HCT116 (cell line): ENCODE data around the gene TAF11L10. TPM values are rescaled to one million over a fixed set of nuclear protein-coding genes. Genes with fewer than 3 reads are reported as not detected.
A peak's percentile ranks its signal among the peaks of the same experiment; 100 is the strongest.

Experiments used
- ATAC-seq: fragments of 200-7000 bp; cut with Tn5 transposase; 2 replicates; pipeline ENCODE4 v1.9.1; 2020; ENCODE audit warnings: mild to moderate bottlenecking, moderate library complexity
- BruUV-seq: library from RNA; stranded (reverse); fragments of 400-500 nt; replicated peaks from 2 replicates; lab custom pipeline; 2021; lab: Mats Ljungman, UMichigan
- CTCF ChIA-PET: fragments of 300-600 bp; sonication (Branson Sonifier 250); formaldehyde crosslinking; loops from one replicate; lab custom pipeline; 2021; ENCODE audit warnings: antibody characterized with exemption; lab: Charles Lee
- POLR2A ChIA-PET: fragments of 300-600, 350-600 bp; sonication (Branson Sonifier 250); formaldehyde crosslinking; loops from one replicate; lab custom pipeline; 2021; ENCODE audit warnings: antibody characterized with exemption; lab: Charles Lee
- RAD21 ChIA-PET, 2 experiments: fragments of 300-600 bp; sonication (Branson Sonifier 250); formaldehyde crosslinking; loops; one replicate each; lab custom pipeline; 2023; ENCODE audit warnings: low total read pairs in 2 of 2; ENCODE audit not compliant: uncharacterized antibody in 2 of 2, unreplicated experiment in 2 of 2, low non-redundant PET in 1 of 2; lab: Charles Lee
- DNase-seq: peaks from one replicate; pipeline ENCODE4 v3.0.0-alpha.2; 2010; ENCODE audit warnings: low read depth, low spot score
- H2AFZ ChIP-seq: fragments of 200-600 bp; shearing (Covaris generic), sonication (generic); 2 replicates; pipeline ENCODE4 v1.6.1; 2017; ENCODE audit warnings: low read depth, mixed run types, mixed read lengths, antibody characterized with exemption, low read length; ENCODE audit not compliant: poor library complexity, severe bottlenecking
- H3K27ac ChIP-seq: 2 replicates; pipeline ENCODE4 v1.5.1; 2012; ENCODE audit warnings: low read depth, low read length
- H3K27me3 ChIP-seq: fragments of 200-600 bp; sonication (generic); 2 replicates; pipeline ENCODE4 v1.6.1; 2016; ENCODE audit warnings: mixed run types, low read length, mixed read lengths; ENCODE audit not compliant: insufficient read depth
- H3K36me3 ChIP-seq, 2 experiments: fragments of 200-500 bp in 1 of 2; fragments of 200-600 bp in 1 of 2; sonication (Bioruptor generic) in 1 of 2; sonication (generic) in 1 of 2; 2 replicates each; pipeline versions ENCODE4 v1.5.1 to v1.6.1; 2014 to 2016; ENCODE audit warnings: low read length in 2 of 2, inconsistent platforms in 1 of 2, mixed read lengths in 1 of 2, mixed run types in 1 of 2; ENCODE audit not compliant: insufficient read depth in 2 of 2, control insufficient read depth in 1 of 2
- H3K4me1 ChIP-seq, 2 experiments: fragments of 200-600 bp in 1 of 2; sonication (generic) in 1 of 2; 2 replicates each; pipeline versions ENCODE4 v1.5.1 to v1.6.1; 2012 to 2017; ENCODE audit warnings: low read length in 2 of 2, inconsistent platforms in 1 of 2, mild to moderate bottlenecking in 1 of 2, mixed read lengths in 1 of 2, mixed run types in 1 of 2, moderate library complexity in 1 of 2; ENCODE audit not compliant: insufficient read depth in 2 of 2, control insufficient read depth in 1 of 2
- H3K4me2 ChIP-seq: fragments of 200-600 bp; sonication (generic); 2 replicates; pipeline ENCODE4 v1.6.1; 2017; ENCODE audit warnings: mixed run types, low read length, mixed read lengths
- H3K4me3 ChIP-seq, 2 experiments: fragments of 200-600 bp in 1 of 2; sonication (generic) in 1 of 2; replicated peaks in 1 of 2; 2 replicates each; pipeline ENCODE4 v1.5.1; 2011 to 2016; ENCODE audit warnings: low read length in 2 of 2, control low read depth in 1 of 2, low read depth in 1 of 2, mild to moderate bottlenecking in 1 of 2, mixed read lengths in 1 of 2, mixed run types in 1 of 2
- H3K79me2 ChIP-seq: fragments of 200-600 bp; sonication (generic); 2 replicates; pipeline ENCODE4 v1.6.1; 2017; ENCODE audit warnings: mild to moderate bottlenecking, mixed run types, low read length, moderate library complexity, mixed read lengths; ENCODE audit not compliant: insufficient read depth
- H3K9ac ChIP-seq: fragments of 200-600 bp; sonication (generic); 2 replicates; pipeline ENCODE4 v1.6.1; 2016; ENCODE audit warnings: low read length, mixed read lengths
- H3K9me2 ChIP-seq: fragments of 200-600 bp; sonication (generic), shearing (Covaris generic); 2 replicates; pipeline ENCODE4 v1.6.1; 2017; ENCODE audit warnings: mixed run types, mild to moderate bottlenecking, moderate library complexity; ENCODE audit not compliant: insufficient read depth
- H3K9me3 ChIP-seq, 2 experiments: fragments of 200-500 bp in 1 of 2; fragments of 200-600 bp in 1 of 2; sonication (Bioruptor generic) in 1 of 2; sonication (generic) in 1 of 2; 2 replicates each; pipeline ENCODE4 v1.6.1; 2014 to 2017; ENCODE audit warnings: low read length in 2 of 2, mixed read lengths in 2 of 2, inconsistent platforms in 1 of 2, low read depth in 1 of 2, mild to moderate bottlenecking in 1 of 2, mixed run types in 1 of 2, moderate library complexity in 1 of 2; ENCODE audit not compliant: control insufficient read depth in 1 of 2, insufficient read depth in 1 of 2
- H4K20me1 ChIP-seq: fragments of 200-600 bp; sonication (generic), shearing (Covaris generic); 2 replicates; pipeline ENCODE4 v1.6.1; 2017; ENCODE audit warnings: mixed run types, mild to moderate bottlenecking, moderate library complexity; ENCODE audit not compliant: insufficient read depth
- ATF3 ChIP-seq: IDR thresholded peaks from 2 replicates; pipeline ENCODE4 v1.6.1; 2012
- CBX3 ChIP-seq: IDR thresholded peaks from 2 replicates; pipeline ENCODE4 v1.6.1; 2012; ENCODE audit warnings: low read depth
- CTCF ChIP-seq, 3 experiments: fragments of 200-600 bp in 1 of 3; sonication (generic) in 1 of 3; IDR thresholded peaks in 2 of 3; conservative IDR thresholded peaks in 1 of 3; 2 replicates each; pipeline ENCODE4 v1.5.1; 2012 to 2017; ENCODE audit warnings: low read depth in 2 of 3, low read length in 2 of 3, antibody characterized with exemption in 1 of 3, borderline replicate concordance in 1 of 3, control low read depth in 1 of 3, mild to moderate bottlenecking in 1 of 3, mixed read lengths in 1 of 3, mixed run types in 1 of 3, moderate library complexity in 1 of 3; ENCODE audit not compliant: insufficient read depth in 1 of 3
- EGR1 ChIP-seq: IDR thresholded peaks from 2 replicates; pipeline ENCODE4 v1.6.1; 2012; ENCODE audit warnings: low read depth
- JUND ChIP-seq: IDR thresholded peaks from 2 replicates; pipeline ENCODE4 v1.6.1; 2012
- POLR2AphosphoS5 ChIP-seq: IDR thresholded peaks from 2 replicates; pipeline ENCODE4 v1.6.1; 2011; ENCODE audit warnings: mild to moderate bottlenecking, low read depth, low read length, moderate library complexity
- YY1 ChIP-seq: IDR thresholded peaks from 2 replicates; pipeline ENCODE4 v1.6.1; 2011; ENCODE audit warnings: low read length, low read depth, moderate library complexity, mild to moderate bottlenecking; ENCODE audit not compliant: insufficient replicate concordance; ENCODE audit errors: extremely low read depth
- ZFX ChIP-seq: fragments of 450-650 bp; IDR thresholded peaks from 2 replicates; pipeline ENCODE4 v1.6.1; 2017
- ZNF274 ChIP-seq: fragments of 200-500 bp; sonication (Bioruptor generic); IDR thresholded peaks from 2 replicates; pipeline ENCODE4 v1.6.1; 2014; ENCODE audit warnings: mild to moderate bottlenecking, low read depth, low read length, inconsistent platforms
- intact Hi-C: fragments of 100-400 bp; cut with micrococcal nuclease; formaldehyde crosslinking; loops from 2 replicates; pipeline ENCODE4 v1.10.0; 2022
- total RNA-seq: library from RNA; stranded (reverse); gene quantifications from one replicate; pipeline ENCODE4 v1.2.1, GENCODE V29; 2021; ENCODE audit not compliant: unreplicated experiment

TAF11L10 gene
- total RNA-seq, 1 experiment from 2014 or later = not detected

GRCh38 chr5:17620627-17621026, 23.0 kb upstream of the TAF11L10 start:
- no peak for ATAC-seq
- Histone ChIP-seq H3K27ac (no peak overlapping the region), H4K20me1 (no peaks in the 10 kb centered on the region), H3K36me3 (no peaks in the 10 kb centered on the region), H3K4me2 (no peak overlapping the region), H3K4me3 (no peak overlapping the region), H3K9ac (no peak overlapping the region), H3K79me2 (no peaks in the 10 kb centered on the region), H2AFZ (no peak overlapping the region), H3K9me3 (no peaks in the 10 kb centered on the region; a peak in 1 of 4 replicates), H3K4me1 (no peaks in the 10 kb centered on the region), H3K27me3 (no peaks in the 10 kb centered on the region), H3K9me2 (no peaks in the 10 kb centered on the region)
- DNase-seq = no peak
- CTCF ChIA-PET = no interaction called here
- POLR2A ChIA-PET = no interaction called here
- intact Hi-C loops = no loop called here
- no TSS peak for BruUV-seq
- TF ChIP-seq CTCF (IDR thresholded peaks at IDR 0.05 in 2 of 3, conservative IDR thresholded peaks at IDR 0.05 in 1 of 3; ENCODE audit: borderline replicate concordance in 1 of 3, insufficient read depth in 1 of 3, low read depth in 2 of 3, low read length in 2 of 3) = peak in 1 of 3 experiments; percentile 32; a peak in 2 of 6 replicates
- no peak for TF ChIP-seq ATF3
- RAD21 ChIA-PET = no interaction called here

GRCh38 chr5:17619354-17619753, 21.7 kb upstream of the TAF11L10 start:
- no peak for ATAC-seq

More at GRCh38 chr5:17619354-17619753, 21.7 kb upstream of the TAF11L10 start:
- TF ChIP-seq ZNF274 (no peak), YY1 (no peak), CBX3 (no peak), ATF3 (no peak), JUND (no peak), POLR2AphosphoS5 (no peak), ZFX (no peak), CTCF (IDR thresholded peaks at IDR 0.05 in 2 of 3, conservative IDR thresholded peaks at IDR 0.05 in 1 of 3; ENCODE audit: borderline replicate concordance in 1 of 3, insufficient read depth in 1 of 3, low read depth in 2 of 3, low read length in 2 of 3) (no peak), EGR1 (no peak)
- H3K4me3 ChIP-seq = no peak overlapping the region
- H3K9me3 ChIP-seq = no peaks in the 10 kb centered on the region; a peak in 1 of 4 replicates
- ChIA-PET RAD21 (no interaction called here), POLR2A (no interaction called here), CTCF (no interaction called here)
- DNase-seq = no peak
- BruUV-seq = no TSS peak
- no peak overlapping the region for H3K4me2 ChIP-seq
- H3K9me2 ChIP-seq = no peaks in the 10 kb centered on the region
- no peak overlapping the region for H2AFZ ChIP-seq
- H3K27ac ChIP-seq = no peak overlapping the region
- no peaks in the 10 kb centered on the region for H4K20me1 ChIP-seq
- H3K27me3 ChIP-seq = no peaks in the 10 kb centered on the region
- H3K79me2 ChIP-seq = no peaks in the 10 kb centered on the region
- no peaks in the 10 kb centered on the region for H3K36me3 ChIP-seq
- no peak overlapping the region for H3K9ac ChIP-seq
- intact Hi-C loops = no loop called here
- no peaks in the 10 kb centered on the region for H3K4me1 ChIP-seq
